DMS79 treated with DMSO at 0.1 percent for 48 hours (cell line): ENCODE measurements around the gene SLC35B3.
"Not testable (repeated sequence)": the region's sequence is repeated elsewhere in the genome, so short reads cannot be mapped to it uniquely, and the experiment has no call there.

Experiments
- DNase-seq: peaks from one replicate; lab custom pipeline; 2025; lab: John Stamatoyannopoulos, UW

SLC35B3 gene

DNA sequence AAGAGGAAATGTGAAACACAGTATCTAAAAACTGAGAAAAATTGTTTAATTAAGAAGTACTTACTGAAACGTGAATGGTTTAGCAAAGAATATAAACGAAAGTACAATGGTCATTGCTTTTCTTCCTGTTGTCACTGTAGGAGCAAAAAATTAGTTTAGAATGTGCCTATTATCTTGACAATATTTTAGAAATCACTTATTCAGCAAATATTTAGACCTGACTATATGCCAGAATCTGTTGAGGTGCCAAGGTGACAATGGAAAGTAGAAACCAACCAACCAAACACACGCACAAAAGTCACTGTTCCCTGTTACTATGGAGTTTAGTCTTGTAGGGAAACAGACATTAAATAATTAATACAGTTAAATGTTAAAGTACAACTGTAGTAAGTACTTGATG is 20.5 kb downstream of the SLC35B3 start:
- DNase-seq = no peak

DNA sequence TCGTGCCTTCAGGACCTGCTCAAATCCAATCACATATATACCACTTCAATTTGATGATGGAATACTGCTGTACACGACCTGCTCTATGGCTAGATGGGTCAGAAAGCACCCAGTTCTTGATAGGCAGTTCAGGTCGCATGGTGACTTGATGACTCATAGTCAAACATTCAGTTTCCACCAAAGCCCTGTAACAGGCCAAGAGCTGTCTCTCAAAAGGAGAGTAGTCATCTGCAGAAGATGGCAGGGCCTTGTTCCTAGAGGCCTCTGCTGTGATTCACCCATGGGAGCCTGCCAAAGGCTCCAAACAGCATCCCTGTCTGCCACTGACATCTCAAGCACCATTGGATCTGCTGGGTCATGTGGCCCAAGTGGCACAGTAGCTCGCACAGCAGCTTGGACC is 29.4 kb downstream of the SLC35B3 start:
- DNase-seq = not testable (repeated sequence)

DNA sequence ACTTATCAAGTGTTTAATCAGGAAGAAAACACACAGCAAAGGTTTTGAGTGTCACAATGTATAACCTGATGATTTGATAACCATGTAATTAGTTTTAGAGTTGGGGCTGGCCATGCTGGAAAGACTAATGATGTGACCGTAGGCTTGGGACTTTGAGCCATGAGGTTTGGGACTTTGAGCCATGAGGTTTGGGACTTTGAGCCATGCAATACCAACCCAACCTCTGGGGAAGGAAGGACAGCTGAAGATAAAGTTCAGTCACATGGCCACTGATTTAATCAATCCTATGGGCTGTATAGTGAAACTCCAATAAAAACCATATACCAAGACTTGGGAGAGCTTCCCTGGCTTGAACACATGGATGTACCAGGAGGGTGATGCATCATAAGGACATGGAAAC is 32.8 kb downstream of the SLC35B3 start:
- no peak for DNase-seq

DNA sequence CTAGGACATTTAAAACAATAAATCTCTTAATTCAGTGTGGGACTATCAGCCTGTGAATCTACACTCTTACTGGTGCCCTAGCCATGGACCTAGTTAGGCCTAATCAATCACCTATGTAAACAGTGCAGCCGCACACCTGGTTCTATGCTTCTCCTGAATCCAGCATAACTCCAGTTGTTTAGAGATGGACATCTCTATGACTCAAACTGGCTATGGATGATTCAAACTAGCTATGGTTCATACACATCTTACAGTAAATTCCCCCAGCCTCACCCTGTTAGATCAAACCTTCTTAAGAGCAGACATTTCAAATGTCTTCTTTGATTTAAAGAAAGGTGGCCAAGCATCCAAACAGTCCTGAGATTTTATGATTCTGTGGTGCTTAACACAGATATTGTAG is 34.7 kb downstream of the SLC35B3 start:
- DNase-seq = no peak

DNA sequence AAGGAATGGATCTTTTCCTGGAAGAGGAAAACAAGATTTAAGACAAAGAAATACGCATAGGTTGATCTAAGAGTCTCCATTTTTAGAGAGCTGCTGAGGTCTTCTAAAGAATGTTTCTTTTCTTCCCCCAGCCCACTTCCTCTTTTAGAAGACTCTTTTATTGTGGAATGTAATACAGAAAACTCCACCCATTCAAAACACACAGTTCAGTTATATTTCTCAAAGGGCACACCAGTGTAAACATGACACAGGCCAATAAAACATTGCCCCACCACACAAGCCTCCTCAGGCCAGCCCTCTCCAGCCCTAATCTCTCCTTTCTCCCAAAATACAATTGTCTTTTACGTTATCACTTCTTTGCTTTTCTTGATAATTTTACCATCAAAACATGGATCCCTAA is 42.8 kb downstream of the SLC35B3 start:
- no peak for DNase-seq

DNA sequence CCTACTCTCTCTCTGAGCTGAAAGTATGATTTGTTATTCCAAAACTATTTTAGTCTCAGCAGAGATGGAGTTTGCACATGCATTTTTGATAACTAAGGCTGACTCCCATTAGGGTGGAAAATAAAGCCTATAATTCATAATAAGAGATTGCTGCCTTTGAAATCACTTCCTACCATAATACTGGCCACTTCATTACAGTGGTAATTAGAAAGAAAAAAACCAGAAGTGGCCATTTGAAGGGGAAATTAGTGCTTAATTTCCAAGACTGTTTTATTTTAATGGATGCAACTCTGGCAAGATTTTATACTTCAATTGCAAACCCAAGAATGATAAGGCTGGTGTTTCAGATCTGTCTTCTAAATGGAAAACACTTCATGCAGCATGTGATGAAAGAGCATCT is 43.4 kb downstream of the SLC35B3 start:
- DNase-seq = no peak

DNA sequence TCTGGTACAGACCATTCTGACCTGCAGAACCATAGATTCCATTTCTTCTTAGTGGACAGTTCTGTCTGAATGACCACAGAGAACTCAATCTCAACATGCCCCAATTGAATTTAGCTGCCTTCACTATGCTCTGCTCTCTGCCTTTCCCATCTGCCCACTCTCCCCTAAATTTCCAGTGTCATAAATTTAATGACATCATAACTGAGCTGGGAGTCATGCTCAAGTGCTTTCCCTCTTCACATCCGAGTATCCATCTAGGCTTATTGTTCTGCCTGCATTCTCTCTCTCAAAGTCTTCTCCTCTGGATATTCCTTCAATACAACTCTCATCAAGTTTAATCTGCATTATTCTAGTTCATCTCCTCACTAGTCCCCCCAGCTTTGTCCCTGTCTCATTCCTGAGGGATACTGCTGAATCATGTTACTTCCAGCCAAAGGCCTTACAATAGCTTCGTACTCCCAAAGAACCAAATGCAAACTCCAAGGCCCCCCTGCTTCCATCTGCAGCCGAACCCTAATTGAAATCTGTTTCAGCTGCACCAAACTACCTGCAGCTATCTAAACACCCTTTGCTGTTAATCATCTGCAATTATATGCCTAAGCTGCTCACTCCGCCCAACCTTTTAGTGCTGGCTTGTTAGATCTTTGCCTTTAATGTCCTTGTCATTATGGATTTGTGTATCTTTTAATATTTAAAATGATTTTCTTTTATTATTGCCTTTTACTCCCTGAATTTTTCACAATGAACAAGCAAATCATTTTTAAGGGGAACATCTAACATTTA is 46.1 kb downstream of the SLC35B3 start:
- no peak for DNase-seq

DNA sequence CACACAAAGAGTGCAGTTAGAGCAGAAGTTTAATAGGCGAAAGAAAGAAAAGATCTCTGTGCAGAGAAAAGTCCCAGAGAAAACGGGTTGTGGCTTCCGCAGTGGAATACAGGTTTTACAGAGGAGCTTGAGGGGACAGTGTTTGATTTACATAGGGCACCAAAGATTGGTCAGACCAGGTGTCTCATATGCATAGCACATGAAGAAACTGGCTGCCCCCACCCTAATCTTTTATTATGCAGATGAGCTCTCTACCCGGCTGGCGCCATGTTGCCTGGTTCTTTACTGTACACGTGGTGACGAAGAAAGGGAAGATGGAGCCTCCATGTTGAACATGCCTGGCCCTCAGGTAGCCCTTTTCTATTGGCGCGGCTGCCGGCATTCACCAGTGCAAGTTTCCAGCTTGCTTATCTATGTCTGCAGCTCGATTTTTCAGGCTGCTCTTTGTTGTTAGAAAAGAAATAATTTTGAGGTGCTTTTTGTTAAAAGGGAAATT is 47.4 kb downstream of the SLC35B3 start:
- no peak for DNase-seq

DNA sequence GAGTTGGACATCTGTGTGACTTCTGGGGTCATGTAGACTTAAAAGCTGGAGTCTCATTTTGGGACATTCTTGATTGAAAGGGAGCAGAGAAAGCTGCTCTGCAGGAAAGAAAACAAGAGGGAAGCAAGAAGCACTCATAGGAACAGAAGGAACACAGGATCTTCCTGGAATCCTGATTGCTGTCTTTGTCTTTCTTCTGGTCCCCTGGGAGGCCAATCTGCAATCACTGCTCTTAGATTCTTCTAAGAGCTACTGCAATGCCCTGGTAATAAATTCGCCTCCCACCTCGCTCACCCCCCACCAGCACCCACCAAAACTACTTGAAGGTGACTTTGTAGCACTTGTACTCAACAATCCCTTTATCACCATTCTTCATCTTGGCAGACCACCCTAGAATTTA is 51.8 kb downstream of the SLC35B3 start:
- no peak for DNase-seq

DNA sequence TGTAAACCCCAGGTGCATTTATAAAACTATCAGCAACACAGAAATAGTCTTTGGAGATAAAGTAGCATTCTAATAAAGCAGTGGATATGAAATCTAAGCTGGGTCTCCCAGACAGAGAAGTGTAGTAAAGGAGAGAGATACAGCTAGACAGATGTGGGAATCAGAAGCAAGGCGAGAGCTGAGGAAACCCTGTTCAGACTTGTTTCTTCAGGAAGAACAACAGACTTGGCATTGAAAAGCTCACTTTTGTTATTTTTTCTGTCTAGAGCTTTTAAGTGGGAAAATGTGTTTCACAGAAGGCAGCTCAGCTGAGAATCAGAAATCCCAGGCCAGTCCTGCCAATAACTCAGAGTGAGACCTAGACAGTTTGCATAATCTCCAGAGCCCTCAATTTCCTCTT is 52.9 kb downstream of the SLC35B3 start:
- DNase-seq = no peak

DNA sequence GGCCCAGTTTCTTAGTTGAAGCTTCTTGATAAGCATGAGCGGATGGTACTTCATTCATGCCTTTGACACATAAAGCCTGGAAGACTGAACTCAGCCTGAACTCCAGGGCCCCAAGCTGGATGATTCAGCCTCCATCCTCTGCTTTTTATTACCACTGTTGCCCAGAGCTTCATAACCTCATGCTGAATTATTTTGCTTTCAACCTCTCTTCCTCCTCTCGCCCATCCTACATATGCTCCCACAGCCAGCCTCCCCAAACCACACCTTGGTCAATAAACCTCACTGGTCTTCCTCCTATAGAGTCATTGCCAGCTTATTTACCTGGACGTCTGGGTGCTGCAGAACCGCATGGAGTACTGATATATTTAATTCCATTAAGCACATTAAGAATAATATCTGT is 59.4 kb downstream of the SLC35B3 start:
- no peak for DNase-seq
